WTC11 (cell line): ENCODE data around the gene PITPNC1. TPM values are rescaled to one million over a fixed set of nuclear protein-coding genes. Genes with fewer than 3 reads are reported as not detected.

Experiments
- ATAC-seq: fragments of 200-7000 bp; cut with Tn5 transposase; 2 replicates; pipeline ENCODE4 v1.10.0; 2021; ENCODE audit warnings: mild to moderate bottlenecking, moderate library complexity
- CTCF ChIA-PET: fragments of 300-600 bp; sonication (Branson Sonifier 250); formaldehyde crosslinking; loops from one replicate; lab custom pipeline; 2021; ENCODE audit warnings: antibody characterized with exemption; lab: Charles Lee
- POLR2A ChIA-PET: fragments of 350-600 bp; sonication (Branson Sonifier 250); formaldehyde crosslinking; loops from one replicate; lab custom pipeline; 2021; ENCODE audit warnings: antibody characterized with exemption; lab: Charles Lee
- DNase-seq: peaks from one replicate; pipeline ENCODE4 v3.0.0; 2021; ENCODE audit warnings: low spot score
- H3K27ac Mint-ChIP-seq: 2 replicates; pipeline ENCODE4 v1.8.0; 2021; ENCODE audit warnings: mixed read lengths
- H3K27me3 Mint-ChIP-seq: 2 replicates; pipeline ENCODE4 v1.8.0; 2021; ENCODE audit warnings: low read depth, mild to moderate bottlenecking, moderate library complexity, mixed read lengths
- H3K36me3 Mint-ChIP-seq: 2 replicates; pipeline ENCODE4 v1.8.0; 2021; ENCODE audit warnings: mixed read lengths
- H3K4me1 Mint-ChIP-seq: 2 replicates; pipeline ENCODE4 v1.8.0; 2022; ENCODE audit warnings: mixed read lengths
- H3K4me3 Mint-ChIP-seq: 2 replicates; pipeline ENCODE4 v1.8.0; 2021; ENCODE audit warnings: mild to moderate bottlenecking, moderate library complexity, mixed read lengths
- H3K9me3 Mint-ChIP-seq: 2 replicates; pipeline ENCODE4 v1.8.0; 2021; ENCODE audit warnings: mixed read lengths
- CBFB ChIP-seq: sonication (generic); formaldehyde crosslinking; IDR thresholded peaks from 2 replicates; pipeline ENCODE4 v1.8.1; 2022; ENCODE audit warnings: mild to moderate bottlenecking, low read depth, missing genetic modification reagents
- EMX1 ChIP-seq: fragments of 250-450 bp; sonication (Bioruptor Pico); IDR thresholded peaks from 2 replicates; pipeline ENCODE4 v1.8.0; 2021; ENCODE audit warnings: mild to moderate bottlenecking
- ERG ChIP-seq: fragments of 250-450 bp; sonication (Bioruptor Pico); IDR thresholded peaks from 2 replicates; pipeline ENCODE4 v1.8.0; 2021; ENCODE audit warnings: mild to moderate bottlenecking
- ESRRA ChIP-seq: sonication (generic); formaldehyde crosslinking; IDR thresholded peaks from 2 replicates; pipeline ENCODE4 v1.8.1; 2022; ENCODE audit warnings: mild to moderate bottlenecking, missing genetic modification reagents, borderline replicate concordance
- FOXP4 ChIP-seq: sonication (generic); formaldehyde crosslinking; IDR thresholded peaks from 2 replicates; pipeline ENCODE4 v1.8.0; 2022; ENCODE audit warnings: mild to moderate bottlenecking, missing genetic modification reagents
- NR2C2 ChIP-seq: sonication (generic); formaldehyde crosslinking; IDR thresholded peaks from 2 replicates; pipeline ENCODE4 v1.8.0; 2022; ENCODE audit warnings: mild to moderate bottlenecking, missing genetic modification reagents
- OVOL2 ChIP-seq: fragments of 250-450 bp; sonication (Bioruptor Pico); IDR thresholded peaks from 2 replicates; pipeline ENCODE4 v1.9.0; 2021; ENCODE audit warnings: mild to moderate bottlenecking, borderline replicate concordance
- TEAD1 ChIP-seq: sonication (generic); formaldehyde crosslinking; IDR thresholded peaks from 2 replicates; pipeline ENCODE4 v1.8.0; 2022; ENCODE audit warnings: mild to moderate bottlenecking, missing genetic modification reagents
- TEAD4 ChIP-seq: sonication (generic); formaldehyde crosslinking; IDR thresholded peaks from 2 replicates; pipeline ENCODE4 v1.8.0; 2022; ENCODE audit warnings: mild to moderate bottlenecking, missing genetic modification reagents
- total RNA-seq: library from RNA; stranded (reverse); gene quantifications from 3 replicates; pipeline ENCODE4 v1.2.3, GENCODE V29; 2021
- TF ChIP-seq, protein P1 (sequence below): sonication (generic); formaldehyde crosslinking; IDR thresholded peaks from 2 replicates; pipeline ENCODE4 v1.8.1; 2023; ENCODE audit warnings: mild to moderate bottlenecking, missing genetic modification reagents, borderline replicate concordance
- TF ChIP-seq, protein P2 (sequence below): sonication (generic); formaldehyde crosslinking; IDR thresholded peaks from 2 replicates; pipeline ENCODE4 v1.8.1; 2023; ENCODE audit warnings: mild to moderate bottlenecking, missing genetic modification reagents, moderate library complexity
- TF ChIP-seq, protein P3 (sequence below): fragments of 250-450 bp; sonication (Bioruptor Pico); conservative IDR thresholded peaks from 2 replicates; pipeline ENCODE4 v1.9.0; 2021; ENCODE audit warnings: mild to moderate bottlenecking

PITPNC1 gene
- total RNA-seq, 1 experiment from 2014 or later = 39.8 TPM

DNA sequence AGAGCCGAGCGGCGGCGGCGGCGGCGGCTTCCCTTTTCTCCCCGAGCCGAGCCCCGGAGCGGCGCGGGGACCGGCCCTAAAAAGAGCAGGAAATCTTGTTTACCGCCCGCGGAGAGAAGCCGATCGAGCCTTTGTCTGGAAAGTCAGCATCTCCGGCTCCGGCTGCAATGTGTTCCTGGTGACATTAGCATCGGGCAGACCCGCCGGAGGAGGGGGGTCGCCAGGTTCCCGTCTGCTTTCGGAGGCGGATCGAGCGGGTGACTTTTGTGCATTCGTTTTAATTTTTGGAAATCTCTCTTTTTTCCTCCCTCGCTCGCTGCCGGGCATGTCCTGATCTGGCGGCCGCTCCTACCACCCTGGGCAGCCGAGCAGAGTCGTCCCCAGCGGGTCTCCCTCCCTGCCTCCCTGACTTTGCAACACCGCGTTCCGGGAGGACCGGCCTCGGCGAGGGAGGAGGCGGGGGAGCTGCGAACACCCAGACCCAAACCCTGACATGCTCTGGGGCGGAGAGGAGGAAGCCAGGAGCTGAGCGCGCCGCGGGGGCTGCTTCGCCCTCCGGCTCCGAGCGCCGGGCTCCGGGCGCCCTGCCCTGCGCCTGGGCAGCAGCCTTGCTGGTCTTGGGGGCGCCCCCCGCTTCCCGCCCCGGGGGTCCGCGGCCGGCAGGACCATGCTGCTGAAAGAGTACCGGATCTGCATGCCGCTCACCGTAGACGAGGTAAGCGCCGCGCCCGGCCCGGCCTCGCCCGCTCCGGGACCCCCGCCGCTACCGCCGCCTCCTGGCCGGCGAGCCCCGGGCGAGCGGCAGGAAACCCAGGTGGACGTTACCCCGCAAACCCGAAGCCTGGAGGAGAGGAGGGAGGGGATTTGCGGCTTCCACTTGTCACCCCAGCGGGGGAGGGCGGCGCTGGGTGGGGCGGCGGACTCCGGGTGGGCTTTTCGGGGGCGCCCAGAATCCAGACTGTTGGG, 690 bp downstream of the PITPNC1 start (continued):
- TF ChIP-seq, protein P1, sequence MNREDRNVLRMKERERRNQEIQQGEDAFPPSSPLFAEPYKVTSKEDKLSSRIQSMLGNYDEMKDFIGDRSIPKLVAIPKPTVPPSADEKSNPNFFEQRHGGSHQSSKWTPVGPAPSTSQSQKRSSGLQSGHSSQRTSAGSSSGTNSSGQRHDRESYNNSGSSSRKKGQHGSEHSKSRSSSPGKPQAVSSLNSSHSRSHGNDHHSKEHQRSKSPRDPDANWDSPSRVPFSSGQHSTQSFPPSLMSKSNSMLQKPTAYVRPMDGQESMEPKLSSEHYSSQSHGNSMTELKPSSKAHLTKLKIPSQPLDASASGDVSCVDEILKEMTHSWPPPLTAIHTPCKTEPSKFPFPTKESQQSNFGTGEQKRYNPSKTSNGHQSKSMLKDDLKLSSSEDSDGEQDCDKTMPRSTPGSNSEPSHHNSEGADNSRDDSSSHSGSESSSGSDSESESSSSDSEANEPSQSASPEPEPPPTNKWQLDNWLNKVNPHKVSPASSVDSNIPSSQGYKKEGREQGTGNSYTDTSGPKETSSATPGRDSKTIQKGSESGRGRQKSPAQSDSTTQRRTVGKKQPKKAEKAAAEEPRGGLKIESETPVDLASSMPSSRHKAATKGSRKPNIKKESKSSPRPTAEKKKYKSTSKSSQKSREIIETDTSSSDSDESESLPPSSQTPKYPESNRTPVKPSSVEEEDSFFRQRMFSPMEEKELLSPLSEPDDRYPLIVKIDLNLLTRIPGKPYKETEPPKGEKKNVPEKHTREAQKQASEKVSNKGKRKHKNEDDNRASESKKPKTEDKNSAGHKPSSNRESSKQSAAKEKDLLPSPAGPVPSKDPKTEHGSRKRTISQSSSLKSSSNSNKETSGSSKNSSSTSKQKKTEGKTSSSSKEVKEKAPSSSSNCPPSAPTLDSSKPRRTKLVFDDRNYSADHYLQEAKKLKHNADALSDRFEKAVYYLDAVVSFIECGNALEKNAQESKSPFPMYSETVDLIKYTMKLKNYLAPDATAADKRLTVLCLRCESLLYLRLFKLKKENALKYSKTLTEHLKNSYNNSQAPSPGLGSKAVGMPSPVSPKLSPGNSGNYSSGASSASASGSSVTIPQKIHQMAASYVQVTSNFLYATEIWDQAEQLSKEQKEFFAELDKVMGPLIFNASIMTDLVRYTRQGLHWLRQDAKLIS = no peak
- TF ChIP-seq NR2C2 (no peak), FOXP4 (CRISPR knock-in tag) (no peak), ESRRA (CRISPR knock-in tag) (0 out of 2 replicates have a peak, but pooled peaks have one; percentile 66)

DNA sequence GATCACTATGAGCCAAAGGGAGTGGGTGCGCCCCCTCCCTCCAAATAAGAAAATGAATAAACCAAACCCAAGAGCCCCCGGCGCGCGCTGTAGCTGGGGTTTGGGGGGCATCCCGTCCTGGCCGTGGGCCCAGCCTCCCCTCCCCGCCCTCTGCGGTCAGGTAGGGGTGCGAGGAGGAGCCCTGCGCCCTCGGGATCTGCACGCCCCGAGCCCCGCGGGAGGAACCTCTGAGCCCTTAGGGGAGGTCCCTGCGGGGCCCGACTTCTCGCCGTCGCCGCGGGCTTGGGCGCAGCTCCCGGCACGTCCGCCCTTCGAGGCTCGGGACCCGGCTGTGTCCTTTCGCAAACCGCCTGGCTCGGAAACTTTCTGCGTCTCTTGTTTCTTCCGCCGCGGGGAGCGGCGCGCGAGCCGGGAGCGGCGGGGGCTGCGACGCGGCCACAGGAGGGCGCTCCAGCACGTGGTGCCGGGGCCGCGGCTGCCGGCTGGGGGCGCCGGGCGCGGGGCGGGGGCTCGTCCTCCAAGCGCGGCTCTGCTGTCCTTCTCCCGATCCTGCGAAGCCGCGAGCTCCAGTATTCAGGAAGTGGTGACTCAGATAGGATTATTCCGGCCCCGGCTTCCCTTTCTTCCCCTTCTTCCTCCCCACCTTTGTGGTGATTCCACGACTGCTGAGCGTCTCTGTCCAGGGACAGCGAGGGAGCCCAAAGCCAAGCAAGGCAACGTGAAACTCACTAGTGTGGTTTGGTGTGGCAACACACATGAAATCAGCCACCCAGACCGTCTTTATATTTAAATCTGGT, 1.6 kb downstream of the PITPNC1 start:
- DNase-seq (peak; percentile 82), ATAC-seq (peak; percentile 40)
- H3K4me1 Mint-ChIP-seq = peaks cover 35% of the 10 kb centered on the region
- peak overlapping the region; percentile 84 for H3K27ac Mint-ChIP-seq
- peaks cover 9% of the 10 kb centered on the region for H3K9me3 Mint-ChIP-seq
- ChIA-PET POLR2A (interaction anchor here (0.5 to 1.5 kb wide), 6 partner anchors 13 to 331 kb away, joined by 3 to 4 read pairs (median 4); partner anchors contain the start of gene PSMD12), CTCF (interaction anchor here (0.5 to 3.2 kb wide), 45 partner anchors 9 to 1361 kb away, joined by 3 to 36 read pairs (median 4); no protein-coding TSS in a partner anchor)
- H3K27me3 Mint-ChIP-seq = no peaks in the 10 kb centered on the region; the same call in 1 of the 2 replicates
- H3K4me3 Mint-ChIP-seq = peak overlapping the region; percentile 78
- peaks cover 14% of the 10 kb centered on the region for H3K36me3 Mint-ChIP-seq
- TF ChIP-seq, protein P2, sequence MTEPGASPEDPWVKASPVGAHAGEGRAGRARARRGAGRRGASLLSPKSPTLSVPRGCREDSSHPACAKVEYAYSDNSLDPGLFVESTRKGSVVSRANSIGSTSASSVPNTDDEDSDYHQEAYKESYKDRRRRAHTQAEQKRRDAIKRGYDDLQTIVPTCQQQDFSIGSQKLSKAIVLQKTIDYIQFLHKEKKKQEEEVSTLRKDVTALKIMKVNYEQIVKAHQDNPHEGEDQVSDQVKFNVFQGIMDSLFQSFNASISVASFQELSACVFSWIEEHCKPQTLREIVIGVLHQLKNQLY (CRISPR knock-in tag) = no peak
- TF ChIP-seq EMX1 (CRISPR knock-in tag) (no peak), TEAD1 (CRISPR knock-in tag) (peak; percentile 70), TEAD4 (no peak), OVOL2 (no peak), ERG (CRISPR knock-in tag) (no peak), CBFB (CRISPR knock-in tag) (peak; percentile 89)
- TF ChIP-seq, protein P1 = no peak
- TF ChIP-seq, protein P3, sequence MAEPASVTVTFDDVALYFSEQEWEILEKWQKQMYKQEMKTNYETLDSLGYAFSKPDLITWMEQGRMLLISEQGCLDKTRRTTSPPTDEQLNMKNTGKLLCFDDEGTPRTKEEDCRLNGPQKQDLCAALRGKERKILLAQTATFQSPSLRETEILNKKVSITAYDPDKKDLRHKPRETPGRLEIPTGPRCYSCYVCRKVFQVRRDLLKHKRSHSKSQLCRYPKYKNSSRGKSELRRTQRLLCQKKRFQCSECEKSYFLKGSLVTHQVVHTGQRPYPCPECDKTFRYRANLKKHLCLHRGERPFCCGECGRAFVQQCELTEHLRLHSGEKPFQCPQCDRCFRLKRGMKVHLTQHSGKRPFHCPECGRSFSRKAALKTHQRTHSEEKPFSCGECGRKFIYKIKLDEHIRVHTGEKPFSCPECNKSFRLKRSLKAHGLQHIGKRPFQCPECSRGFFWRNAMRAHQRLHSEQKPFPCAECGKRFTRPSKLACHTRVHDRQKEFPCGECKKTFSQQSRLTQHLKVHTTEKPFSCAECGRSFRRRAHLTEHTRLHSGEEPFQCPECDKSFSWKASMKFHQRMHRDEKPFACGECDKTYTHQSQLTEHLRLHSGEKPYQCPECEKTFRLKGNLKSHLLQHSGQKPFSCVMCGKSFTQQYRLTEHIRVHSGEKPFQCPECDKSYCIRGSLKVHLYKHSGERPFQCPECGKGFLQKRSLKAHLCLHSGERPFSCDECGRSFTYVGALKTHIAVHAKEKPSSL (CRISPR knock-in tag) = no peak
